Epithelial cell of proximal tubule (primary cell): Measurements from ENCODE around the gene HIBADH. TPM values are rescaled to one million over a fixed set of nuclear protein-coding genes. Genes with fewer than 3 reads are reported as not detected.

Source experiments
- DNase-seq: peaks from one replicate; pipeline ENCODE4 v3.0.0-alpha.2; 2011; ENCODE audit warnings: low read depth
- H3K4me3 ChIP-seq: 2 replicates; pipeline ENCODE4 v1.5.1; 2011; ENCODE audit warnings: low read depth, mild to moderate bottlenecking, low read length
- total RNA-seq: library from RNA; depleted of rRNA; stranded (reverse); fragments of >200 nt; gene quantifications from 2 replicates; pipeline ENCODE4 v1.2.3, GENCODE V29; 2015
- TF ChIP-seq, protein P1 (sequence below): conservative IDR thresholded peaks from 2 replicates; pipeline ENCODE4 v1.5.1; 2012; ENCODE audit warnings: low read depth, mild to moderate bottlenecking, low read length

HIBADH gene
- total RNA-seq, 1 donor from 2014 or later: 49.5 TPM

- no peak for DNase-seq
- TF ChIP-seq, protein P1, sequence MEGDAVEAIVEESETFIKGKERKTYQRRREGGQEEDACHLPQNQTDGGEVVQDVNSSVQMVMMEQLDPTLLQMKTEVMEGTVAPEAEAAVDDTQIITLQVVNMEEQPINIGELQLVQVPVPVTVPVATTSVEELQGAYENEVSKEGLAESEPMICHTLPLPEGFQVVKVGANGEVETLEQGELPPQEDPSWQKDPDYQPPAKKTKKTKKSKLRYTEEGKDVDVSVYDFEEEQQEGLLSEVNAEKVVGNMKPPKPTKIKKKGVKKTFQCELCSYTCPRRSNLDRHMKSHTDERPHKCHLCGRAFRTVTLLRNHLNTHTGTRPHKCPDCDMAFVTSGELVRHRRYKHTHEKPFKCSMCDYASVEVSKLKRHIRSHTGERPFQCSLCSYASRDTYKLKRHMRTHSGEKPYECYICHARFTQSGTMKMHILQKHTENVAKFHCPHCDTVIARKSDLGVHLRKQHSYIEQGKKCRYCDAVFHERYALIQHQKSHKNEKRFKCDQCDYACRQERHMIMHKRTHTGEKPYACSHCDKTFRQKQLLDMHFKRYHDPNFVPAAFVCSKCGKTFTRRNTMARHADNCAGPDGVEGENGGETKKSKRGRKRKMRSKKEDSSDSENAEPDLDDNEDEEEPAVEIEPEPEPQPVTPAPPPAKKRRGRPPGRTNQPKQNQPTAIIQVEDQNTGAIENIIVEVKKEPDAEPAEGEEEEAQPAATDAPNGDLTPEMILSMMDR: peak; percentile 56
These were observed 86.2 kb downstream of the HIBADH start for GRCh38 chr7:27576360-27576944.

DNA sequence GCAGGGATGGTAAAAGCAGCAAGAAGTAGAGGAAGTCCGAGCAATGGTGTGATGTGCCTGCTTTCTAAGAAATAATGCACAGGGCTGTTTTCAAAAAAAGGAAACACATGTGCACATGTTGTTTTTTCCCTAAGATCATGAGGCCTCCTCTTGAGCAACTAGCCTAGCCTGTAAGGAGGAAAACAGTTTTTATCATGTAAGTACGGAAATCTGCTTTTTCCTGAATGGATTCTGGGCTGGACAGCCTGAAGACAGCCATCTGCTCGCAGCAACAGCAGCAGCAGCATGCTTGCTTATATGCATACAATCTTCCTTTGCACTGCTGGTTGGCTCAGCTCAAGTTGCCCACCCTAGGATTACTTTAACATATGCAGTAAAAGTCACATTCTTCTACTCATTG is 87.1 kb downstream of the HIBADH start:
- no peak overlapping the region for H3K4me3 ChIP-seq
- TF ChIP-seq, protein P1: no peak
- DNase-seq: no peak

More at GRCh38 chr7:27576360-27576944, 86.2 kb downstream of the HIBADH start:
- H3K4me3 ChIP-seq: no peak overlapping the region

- TF ChIP-seq, protein P1: no peak
- no peak overlapping the region for H3K4me3 ChIP-seq
These were observed 93.6 kb downstream of the HIBADH start for GRCh38 chr7:27569106-27569505.

DNA sequence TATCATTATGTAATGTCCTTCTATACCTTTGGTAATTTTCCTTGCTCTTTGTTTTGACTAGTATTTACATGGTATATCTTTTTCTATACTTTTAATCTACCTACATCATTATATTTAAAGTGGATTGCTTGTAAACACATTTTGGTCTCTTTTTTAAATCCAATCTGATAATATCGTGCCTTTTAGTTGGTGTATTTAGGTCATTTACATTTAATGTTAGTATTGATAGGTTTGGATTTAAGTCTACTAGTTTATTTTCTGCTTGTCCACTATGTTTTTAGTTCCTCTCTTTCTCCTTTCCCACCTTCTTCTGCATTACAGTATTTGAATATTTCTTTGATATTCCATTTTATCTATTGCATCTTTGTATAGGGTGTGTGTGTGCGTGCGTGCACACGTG is 95.4 kb downstream of the HIBADH start:
- TF ChIP-seq, protein P1: no peak
- no peak for DNase-seq
- H3K4me3 ChIP-seq: no peak overlapping the region

More at GRCh38 chr7:27569106-27569505, 93.6 kb downstream of the HIBADH start:
- DNase-seq: no peak

DNA sequence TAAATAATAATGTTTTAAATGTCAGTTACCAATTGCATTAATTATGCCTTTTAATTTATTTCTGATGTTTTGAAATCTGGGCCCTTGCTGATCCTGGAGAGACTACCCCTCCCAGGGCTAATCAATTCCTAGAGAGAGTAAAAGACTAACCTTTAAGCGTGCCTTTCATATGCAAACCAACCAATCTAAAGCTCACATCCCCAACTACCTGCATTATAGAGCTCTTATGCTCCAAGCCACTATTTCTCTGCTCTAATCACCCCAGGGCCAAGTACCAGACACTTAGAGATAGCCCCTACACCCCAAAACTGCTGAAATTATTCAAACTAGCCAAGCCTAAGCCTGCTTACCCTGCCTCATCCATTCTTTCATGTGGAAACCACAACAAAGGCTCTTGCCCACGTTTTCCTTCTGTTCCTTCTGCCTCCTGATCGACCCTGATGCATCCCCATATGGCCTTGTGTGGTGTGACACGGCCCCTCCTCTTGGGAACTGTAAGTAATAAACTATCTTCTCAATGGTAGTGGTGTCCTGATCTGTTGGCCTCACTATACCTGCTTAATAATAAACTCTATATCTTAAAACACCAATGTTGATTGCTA is 97.7 kb downstream of the HIBADH start:
- no peak overlapping the region for H3K4me3 ChIP-seq
- DNase-seq: no peak
- TF ChIP-seq, protein P1: no peak

DNA sequence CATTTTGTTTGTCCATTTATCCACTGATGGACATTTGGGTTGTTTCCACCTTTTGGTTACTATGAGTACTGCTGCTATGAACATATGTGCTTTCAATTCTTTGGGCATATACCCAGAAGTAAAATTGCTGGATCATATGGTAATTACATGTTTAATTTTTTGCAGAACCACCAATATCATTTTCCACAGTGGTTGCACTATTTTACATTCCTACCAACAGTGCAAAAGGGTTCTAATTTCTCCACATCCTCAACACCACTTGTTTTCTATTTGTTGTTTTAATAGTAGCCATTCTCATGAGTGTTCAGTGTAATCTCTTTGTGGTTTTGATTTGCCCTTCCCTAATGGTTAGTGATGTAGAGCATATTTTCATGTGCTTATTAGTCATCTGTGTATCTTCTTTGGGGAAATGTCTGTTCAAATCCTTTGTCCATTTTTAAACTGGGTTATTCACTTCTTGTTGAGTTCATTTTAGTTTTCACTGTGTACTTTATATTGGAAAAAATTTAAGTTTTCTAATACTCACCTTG is 101.9 kb downstream of the HIBADH start:
- TF ChIP-seq, protein P1: peak; percentile 5
- peak; percentile 13 for DNase-seq
- H3K4me3 ChIP-seq: no peak overlapping the region
